ENCODE measurements around the gene SYNE2. TPM values are rescaled to one million over a fixed set of nuclear protein-coding genes. Genes with fewer than 3 reads are reported as not detected.

The SYNE2 gene
- total RNA-seq, 4 donors from 2014 or later: 101 to 162 (median 114) TPM

DNA sequence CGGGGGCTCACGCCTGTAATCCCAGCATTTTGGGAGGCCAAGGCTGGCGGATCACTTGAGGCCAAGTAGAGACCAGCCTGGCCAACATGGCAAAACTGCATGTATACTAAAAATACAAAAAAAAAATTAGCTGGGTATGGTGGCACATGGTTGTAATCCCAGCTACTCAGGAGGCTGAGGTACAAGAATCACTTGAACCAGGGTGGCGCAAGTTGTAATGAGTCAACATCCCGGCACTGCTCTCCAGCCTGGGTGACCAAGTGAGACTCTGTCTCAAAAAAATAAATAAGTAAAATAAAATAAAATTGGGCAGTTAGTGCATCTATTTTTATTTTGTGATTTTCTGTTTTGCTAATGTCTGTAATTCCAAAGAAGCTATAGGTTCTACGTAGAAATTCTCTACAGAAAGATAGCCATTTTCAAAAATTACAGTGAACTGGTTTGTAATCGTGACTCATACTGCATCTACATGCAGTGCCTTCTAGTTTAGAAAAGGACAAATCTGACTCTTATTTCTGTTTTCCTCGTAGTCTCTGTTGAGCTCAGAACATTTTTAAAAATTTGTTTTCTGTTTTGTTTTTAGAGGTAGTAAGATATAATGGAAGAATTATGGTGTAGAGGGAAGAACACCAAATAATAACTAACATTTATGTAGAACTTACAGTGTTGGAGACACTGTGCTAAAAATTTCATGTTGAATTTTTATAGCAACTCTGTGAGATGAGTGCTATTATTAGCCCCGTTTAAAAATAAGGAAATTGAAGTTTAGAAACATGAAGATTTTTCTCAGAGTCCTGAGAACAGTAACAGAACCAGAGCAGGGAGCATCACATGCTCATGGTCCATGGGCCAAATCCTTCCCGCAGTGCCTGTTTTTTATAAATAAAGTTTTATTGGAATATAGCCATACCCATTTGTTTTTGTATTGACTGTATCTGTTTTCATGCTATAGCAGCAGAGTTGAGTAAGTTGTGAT lies 201.2 kb downstream of the SYNE2 start:
- TF ChIP-seq, protein P1, sequence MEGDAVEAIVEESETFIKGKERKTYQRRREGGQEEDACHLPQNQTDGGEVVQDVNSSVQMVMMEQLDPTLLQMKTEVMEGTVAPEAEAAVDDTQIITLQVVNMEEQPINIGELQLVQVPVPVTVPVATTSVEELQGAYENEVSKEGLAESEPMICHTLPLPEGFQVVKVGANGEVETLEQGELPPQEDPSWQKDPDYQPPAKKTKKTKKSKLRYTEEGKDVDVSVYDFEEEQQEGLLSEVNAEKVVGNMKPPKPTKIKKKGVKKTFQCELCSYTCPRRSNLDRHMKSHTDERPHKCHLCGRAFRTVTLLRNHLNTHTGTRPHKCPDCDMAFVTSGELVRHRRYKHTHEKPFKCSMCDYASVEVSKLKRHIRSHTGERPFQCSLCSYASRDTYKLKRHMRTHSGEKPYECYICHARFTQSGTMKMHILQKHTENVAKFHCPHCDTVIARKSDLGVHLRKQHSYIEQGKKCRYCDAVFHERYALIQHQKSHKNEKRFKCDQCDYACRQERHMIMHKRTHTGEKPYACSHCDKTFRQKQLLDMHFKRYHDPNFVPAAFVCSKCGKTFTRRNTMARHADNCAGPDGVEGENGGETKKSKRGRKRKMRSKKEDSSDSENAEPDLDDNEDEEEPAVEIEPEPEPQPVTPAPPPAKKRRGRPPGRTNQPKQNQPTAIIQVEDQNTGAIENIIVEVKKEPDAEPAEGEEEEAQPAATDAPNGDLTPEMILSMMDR (IDR thresholded peaks at IDR 0.05): no peak
- TF ChIP-seq POLR2A (IDR thresholded peaks at IDR 0.05): no peak
- no peak for DNase-seq
- Histone ChIP-seq H3K4me1 (no peaks in the 10 kb centered on the region), H3K9me3 (no peaks in the 10 kb centered on the region), H3K27me3 (no peaks in the 10 kb centered on the region), H3K4me3 (no peak overlapping the region), H3K36me3 (no peaks in the 10 kb centered on the region), H3K27ac (no peak overlapping the region)
- intact Hi-C loops (cut with DNase I; ENCODE audit: low total_unique reads): no loop called here

GRCh38 chr14:64059454-64060198 lies 206.8 kb downstream of the SYNE2 start:
- no peak for TF ChIP-seq POLR2A (IDR thresholded peaks at IDR 0.05)
- TF ChIP-seq, protein P1 (IDR thresholded peaks at IDR 0.05): no peak
- intact Hi-C loops (cut with DNase I; ENCODE audit: low total_unique reads): no loop called here
- Histone ChIP-seq H3K4me1 (no peaks in the 10 kb centered on the region), H3K27me3 (no peaks in the 10 kb centered on the region), H3K9me3 (no peaks in the 10 kb centered on the region), H3K27ac (no peak overlapping the region), H3K4me3 (no peak overlapping the region), H3K36me3 (no peaks in the 10 kb centered on the region)
- DNase-seq: no peak

DNA sequence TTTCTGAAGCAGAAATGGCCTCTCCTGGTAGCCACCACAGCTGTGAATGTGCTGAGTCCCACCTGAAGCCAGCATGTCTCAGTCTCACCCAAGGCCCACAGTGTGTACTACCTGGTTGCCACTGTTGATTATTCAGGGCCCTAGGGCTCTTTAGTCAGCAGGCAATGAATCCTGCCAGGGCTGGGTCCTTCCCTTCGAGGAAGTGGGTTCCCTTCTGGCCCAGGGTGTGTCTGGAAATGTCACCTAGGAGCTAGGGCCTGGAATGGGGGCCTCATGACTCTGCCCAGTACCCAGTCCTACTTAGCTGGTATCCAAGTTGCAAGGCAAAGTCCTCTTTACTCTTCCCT lies 207.4 kb downstream of the SYNE2 start:
- no peaks in the 10 kb centered on the region for H3K27me3 ChIP-seq
- H3K4me3 ChIP-seq: no peak overlapping the region
- H3K27ac ChIP-seq: no peak overlapping the region
- intact Hi-C loops (cut with DNase I; ENCODE audit: low total_unique reads): no loop called here
- no peaks in the 10 kb centered on the region for H3K4me1 ChIP-seq
- no peak for TF ChIP-seq POLR2A (IDR thresholded peaks at IDR 0.05)
- TF ChIP-seq, protein P1 (IDR thresholded peaks at IDR 0.05): no peak
- no peak for DNase-seq
- H3K9me3 ChIP-seq: no peaks in the 10 kb centered on the region
- H3K36me3 ChIP-seq: no peaks in the 10 kb centered on the region

GRCh38 chr14:64060648-64061096 lies 207.9 kb downstream of the SYNE2 start:
- Histone ChIP-seq H3K4me3 (no peak overlapping the region), H3K27me3 (no peaks in the 10 kb centered on the region), H3K27ac (no peak overlapping the region), H3K36me3 (no peaks in the 10 kb centered on the region), H3K4me1 (no peaks in the 10 kb centered on the region), H3K9me3 (no peaks in the 10 kb centered on the region)
- DNase-seq: no peak
- intact Hi-C loops (cut with DNase I; ENCODE audit: low total_unique reads): no loop called here
- no peak for TF ChIP-seq POLR2A (IDR thresholded peaks at IDR 0.05)
- TF ChIP-seq, protein P1 (IDR thresholded peaks at IDR 0.05): no peak

DNA sequence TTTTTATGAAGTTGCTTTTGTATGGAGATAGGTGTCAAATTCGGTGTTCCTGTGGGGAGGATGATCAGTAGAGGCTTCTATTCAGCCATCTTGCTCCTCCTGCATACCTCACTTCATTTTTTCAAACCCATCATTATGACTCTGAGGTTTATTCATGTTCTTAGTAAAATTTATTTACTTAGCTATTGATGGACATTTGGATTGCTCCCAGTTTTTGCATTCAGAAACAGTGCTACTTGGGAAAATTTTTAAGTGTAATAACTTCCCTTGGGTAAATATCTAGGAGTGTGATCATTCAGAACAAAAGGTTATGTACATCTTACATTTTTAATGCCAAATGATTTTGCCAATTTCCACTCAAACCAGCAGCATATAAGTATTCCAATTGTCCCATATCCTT lies 208.3 kb downstream of the SYNE2 start:
- no peak overlapping the region for H3K4me3 ChIP-seq
- DNase-seq: no peak
- H3K9me3 ChIP-seq: no peaks in the 10 kb centered on the region
- no peaks in the 10 kb centered on the region for H3K36me3 ChIP-seq
- no peaks in the 10 kb centered on the region for H3K27me3 ChIP-seq
- intact Hi-C loops (cut with DNase I; ENCODE audit: low total_unique reads): no loop called here
- no peak for TF ChIP-seq POLR2A (IDR thresholded peaks at IDR 0.05)
- TF ChIP-seq, protein P1 (IDR thresholded peaks at IDR 0.05): no peak
- H3K27ac ChIP-seq: no peak overlapping the region
- no peaks in the 10 kb centered on the region for H3K4me1 ChIP-seq
